HG03064 (cell line): ENCODE measurements around the gene ALDH18A1.

ENCODE experiments used
- ATAC-seq: cut with Tn5 transposase; IDR thresholded peaks from one replicate; pipeline ENCODE4 v1.9.1; 2021; ENCODE audit warnings: low read depth; ENCODE audit not compliant: unreplicated experiment

The ALDH18A1 gene

DNA sequence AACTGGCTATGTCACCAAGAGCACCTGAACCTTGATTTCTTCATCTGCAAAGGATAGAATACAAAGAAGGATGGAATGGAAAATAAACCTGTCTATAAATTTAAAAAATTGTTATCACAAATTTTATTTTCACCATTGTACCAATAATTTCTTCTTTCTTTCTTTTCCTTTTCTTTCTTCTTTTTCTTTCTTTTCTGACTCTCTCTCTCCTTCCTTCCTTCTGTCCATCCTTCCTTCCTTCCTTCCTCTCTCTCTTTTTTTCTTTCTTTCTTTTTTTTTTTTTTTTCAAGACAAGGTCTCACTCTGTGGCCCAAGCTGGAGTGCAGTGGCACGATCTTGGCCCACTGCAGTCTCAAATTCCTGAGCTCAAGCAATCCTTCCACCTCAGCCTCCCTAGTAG, 58.7 kb downstream of the ALDH18A1 start:
- no peak for ATAC-seq

- ATAC-seq: no peak
Measured at GRCh38 chr10:95588025-95588424, 68.5 kb downstream of the ALDH18A1 start.

GRCh38 chr10:95579835-95580535, 76.5 kb downstream of the ALDH18A1 start:
- no peak for ATAC-seq

GRCh38 chr10:95579292-95579691, 77.2 kb downstream of the ALDH18A1 start:
- no peak for ATAC-seq

DNA sequence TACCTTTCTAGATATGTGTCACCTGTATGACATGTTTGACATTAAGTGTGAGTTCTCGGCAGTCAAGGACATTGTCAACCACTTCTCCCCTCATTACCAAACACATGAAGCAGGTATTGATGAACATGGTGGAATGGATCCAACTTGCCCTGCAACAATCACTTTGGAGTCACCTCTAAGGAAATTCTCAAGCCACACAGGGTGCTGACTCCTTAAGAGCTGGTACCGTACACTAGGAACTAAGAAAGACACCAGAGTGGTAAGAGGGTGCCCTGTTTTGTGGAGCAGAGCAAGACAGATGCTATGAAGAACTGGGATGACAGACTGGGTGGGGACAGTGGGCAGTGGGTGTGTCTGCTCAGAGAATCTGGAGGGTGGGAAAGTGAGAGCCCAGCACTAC, 77.9 kb downstream of the ALDH18A1 start:
- no peak for ATAC-seq

DNA sequence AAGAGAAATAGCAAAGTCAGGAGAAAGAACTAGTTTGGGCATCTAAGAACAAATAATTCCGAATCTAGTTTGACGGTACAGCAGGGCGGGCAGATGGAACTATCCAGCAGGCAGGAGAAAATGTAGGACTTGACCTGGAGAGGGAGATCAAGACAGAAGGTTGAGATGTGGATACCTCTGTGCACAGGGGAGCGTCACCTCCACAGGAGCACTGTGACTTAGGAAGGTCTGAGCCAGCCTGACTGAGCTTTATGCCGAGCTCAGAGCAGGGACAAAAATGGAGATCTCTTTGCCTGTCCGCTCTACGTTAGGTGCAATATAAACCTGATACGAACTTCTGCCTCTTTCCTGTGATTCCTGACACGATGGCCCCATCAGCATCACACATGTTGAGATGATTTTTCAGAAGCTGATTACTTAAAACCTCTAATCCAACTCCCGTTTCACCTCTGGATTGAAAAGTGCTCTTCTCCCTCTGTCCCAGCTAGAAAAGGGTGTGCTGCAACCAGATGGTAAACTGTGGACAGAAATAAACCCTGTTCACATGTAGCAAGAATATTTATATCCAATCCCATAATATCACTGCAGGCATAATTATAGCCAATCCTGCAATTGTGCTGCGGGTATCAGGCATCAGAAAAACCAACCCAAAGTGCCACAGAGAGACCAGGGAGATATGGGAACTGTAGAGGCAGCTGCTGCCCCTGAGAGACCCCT, 81.7 kb downstream of the ALDH18A1 start:
- no peak for ATAC-seq

DNA sequence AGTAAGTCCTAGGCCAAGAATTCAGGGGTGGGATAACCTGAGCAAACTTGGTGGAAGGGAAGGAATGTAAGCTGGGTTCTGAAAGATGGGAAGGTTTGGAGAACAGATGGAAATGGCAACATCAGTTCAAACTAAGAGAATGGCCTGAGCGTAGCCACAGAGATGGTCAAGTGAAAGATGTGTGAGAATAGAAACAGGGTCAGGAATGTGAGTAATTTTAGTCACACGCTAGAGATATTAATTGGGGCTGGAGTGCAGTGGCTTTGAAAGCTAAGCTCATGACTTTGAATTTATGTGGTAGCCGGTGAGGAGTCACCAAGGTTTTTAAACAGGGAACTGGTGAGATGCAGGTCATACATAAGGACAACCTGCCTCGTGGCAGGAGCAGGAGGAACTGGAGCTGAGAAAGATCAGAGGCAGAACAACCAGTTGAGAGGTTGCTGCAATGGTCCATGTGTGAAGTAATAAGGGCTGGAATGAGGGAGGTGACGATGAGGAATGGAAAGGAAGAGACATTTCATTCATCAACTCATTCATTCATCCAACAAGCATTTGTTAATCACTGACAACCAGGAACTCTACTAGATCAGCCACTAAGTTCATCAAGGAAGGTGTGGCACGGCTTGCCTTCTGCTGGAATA, 82.4 kb downstream of the ALDH18A1 start:
- ATAC-seq: no peak

DNA sequence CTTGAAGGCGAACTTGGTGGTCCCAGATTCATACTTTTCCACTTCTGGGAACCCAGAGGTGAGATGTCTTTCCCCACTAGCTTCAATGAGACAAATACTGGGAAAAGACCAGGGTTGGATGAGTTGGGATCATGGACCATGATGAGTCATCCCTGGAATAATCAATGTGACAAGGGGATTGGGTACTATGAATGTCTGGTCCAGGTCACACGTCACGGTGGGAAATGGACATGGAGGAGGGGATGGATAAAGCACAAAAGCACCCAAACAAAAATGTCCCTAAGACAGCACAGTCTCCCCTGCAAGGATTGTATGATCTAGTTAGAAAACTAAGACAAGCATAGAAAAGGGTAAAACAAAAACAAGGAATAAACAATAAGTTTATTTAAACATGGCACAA, 83.0 kb downstream of the ALDH18A1 start:
- no peak for ATAC-seq

- no peak for ATAC-seq
Measured at GRCh38 chr10:95572131-95572820, 84.2 kb downstream of the ALDH18A1 start.

DNA sequence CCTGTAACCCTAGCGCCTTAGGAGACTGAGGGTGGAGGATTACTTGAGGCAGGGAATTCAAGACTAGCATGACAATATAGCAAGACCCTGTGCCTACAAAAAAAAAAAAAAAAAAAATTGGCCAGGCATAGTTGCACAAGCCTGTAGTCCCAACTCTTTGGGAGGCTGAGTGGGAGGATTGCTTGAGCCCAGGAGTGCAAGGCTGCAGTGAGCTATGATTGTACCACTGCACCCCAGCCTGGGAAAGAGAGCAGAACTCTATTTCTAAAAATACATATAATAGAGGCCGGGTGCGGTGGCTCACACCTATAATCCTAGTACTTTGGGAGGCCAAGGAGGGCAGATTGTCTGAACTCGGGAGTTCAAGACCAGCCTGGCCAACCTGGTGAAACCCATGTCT, 85.1 kb downstream of the ALDH18A1 start:
- no peak for ATAC-seq

DNA sequence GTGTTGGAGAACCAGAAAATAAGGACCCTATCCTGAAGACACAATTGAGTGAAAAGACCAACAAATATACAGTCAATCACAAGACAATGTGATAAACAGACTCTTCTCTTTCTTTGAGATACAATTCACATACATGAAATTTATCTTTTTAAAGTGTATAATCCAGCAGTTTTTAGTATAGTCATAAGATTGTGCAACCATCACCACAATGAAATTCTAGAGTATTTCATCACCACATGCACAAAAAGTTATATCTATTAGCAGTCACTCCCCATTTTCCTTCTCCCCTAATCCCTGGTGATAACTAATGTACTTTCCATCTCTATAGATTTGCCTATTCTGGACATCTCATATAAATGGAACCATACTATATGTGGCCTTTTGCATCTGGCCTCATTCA, 87.1 kb downstream of the ALDH18A1 start:
- no peak for ATAC-seq

- ATAC-seq: no peak
Measured at GRCh38 chr10:95567903-95568630, 88.4 kb downstream of the ALDH18A1 start.

DNA sequence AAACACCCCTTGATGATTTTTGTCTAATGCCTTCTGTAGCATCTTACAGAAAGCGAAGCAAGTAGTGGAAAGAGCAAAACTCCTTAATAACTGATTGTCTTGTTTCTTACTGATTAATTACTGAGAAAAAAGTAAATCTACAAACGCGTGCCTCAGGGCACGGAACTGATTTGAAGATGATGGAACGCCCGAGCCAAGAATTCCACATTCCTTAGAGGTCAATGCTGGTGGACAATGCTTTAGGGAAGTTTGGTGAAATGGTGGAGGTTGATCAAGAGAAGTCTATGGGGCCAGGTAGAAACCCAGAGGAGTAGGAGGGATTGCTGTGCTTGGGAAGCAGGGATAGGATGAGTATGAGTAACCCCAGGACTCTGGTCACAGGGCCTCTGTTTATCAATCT, 90.4 kb downstream of the ALDH18A1 start:
- no peak for ATAC-seq

DNA sequence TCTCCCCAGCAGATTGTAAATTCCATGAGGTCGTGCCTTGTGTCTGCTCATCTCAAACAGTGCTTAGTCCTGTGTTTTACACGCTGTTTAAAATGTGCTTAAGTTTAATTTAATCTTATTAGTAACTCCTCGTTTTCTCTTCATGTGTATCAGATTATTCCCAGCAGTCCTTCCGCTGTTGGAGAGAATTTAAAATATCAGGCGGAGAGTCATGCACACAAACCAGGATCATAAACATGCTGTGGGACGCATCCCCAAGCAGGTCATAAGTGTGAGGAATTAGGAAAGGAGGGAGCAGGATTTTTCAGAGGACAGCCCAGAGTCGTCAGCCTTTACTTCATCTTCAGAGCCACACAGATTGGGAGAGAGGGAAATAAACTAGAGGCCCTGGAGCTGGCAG, 91.2 kb downstream of the ALDH18A1 start:
- no peak for ATAC-seq

GRCh38 chr10:95564291-95564690, 92.2 kb downstream of the ALDH18A1 start:
- no peak for ATAC-seq

DNA sequence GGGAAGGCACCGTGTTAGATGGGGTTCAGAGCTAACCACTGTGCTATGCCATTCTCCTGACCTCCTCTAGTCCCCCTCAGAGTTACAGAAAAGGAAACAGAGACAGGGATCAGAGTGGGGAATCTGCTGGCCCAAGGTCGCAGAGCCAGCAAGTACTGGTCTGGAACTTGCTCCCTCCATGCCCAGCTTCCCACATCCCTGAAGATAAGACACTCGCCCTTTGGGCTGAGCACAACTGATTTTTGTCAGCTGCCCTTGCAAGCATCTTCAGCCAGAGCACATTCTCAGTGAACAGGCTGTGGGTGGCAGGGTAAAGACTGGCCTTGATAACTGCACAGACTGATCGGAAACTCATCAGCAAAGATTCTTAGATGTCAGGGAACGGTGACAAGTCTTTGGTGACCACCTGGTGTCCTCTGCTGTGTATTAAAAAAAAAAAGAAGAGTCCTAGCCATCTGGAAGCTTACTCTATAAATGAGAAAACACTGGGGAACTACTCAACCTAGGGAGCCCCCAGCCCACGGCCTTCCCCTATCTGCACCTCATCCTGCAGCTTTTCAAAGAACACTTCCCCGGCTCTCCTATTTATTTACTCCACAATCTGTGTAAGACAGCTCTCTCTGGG, 94.1 kb downstream of the ALDH18A1 start:
- no peak for ATAC-seq

- no peak for ATAC-seq
Measured at GRCh38 chr10:95561864-95562177, 94.7 kb downstream of the ALDH18A1 start.

- peak; percentile 99 for ATAC-seq
Measured at GRCh38 chr10:95561177-95561863, 95.2 kb downstream of the ALDH18A1 start, which contains the start of gene SORBS1. TSS of gene SORBS1 (minus strand) at chr10:95561371. CDS start at chr10:95441135, 120,236 bp downstream.

DNA sequence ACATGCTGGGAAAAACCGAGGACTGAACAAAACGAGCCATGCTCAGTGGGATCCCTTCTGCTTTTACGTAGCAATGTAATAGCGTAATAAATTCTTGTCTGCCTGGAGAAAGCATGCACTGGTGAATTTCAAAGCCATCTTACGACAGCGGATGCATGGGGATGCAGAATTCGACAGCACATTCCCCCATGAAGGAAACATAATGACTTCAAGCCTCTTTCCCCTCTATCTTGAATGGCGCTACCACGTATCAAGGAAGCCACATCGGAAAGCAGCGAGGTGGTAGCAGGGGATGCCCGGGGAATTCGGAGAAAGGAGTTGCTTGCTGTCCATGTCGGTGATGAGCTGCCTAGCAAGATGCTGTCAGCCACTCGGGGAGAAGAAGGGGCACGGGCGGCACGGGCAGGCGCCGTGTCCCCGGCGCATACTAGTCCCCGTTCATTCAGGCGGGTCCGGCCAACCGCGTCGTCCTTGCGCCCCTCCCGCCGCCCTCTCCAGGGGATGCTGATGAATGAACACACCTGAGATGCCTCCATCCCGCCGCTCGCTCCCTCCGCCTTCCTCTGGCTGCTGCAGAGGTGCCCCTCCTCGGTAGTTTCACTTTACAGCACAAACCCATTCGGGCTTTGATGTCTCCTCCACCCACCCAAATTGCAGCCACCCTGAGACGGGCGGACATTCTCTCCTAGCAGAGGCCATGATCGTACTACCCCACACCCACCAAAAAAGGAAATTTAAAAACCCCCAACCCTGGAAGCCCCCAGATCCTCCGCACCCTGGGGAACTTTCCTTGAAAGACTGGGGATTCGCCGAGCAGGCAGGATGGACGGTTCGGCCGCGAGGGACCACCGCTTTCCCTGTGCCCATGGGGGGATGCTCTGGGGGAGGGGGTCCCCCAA, 96.0 kb downstream of the ALDH18A1 start:
- no peak for ATAC-seq
